Hematopoietic multipotent progenitor cell treated with erythropoietin and hydrocortisone succinate and interleukin-3 and kit ligand, for 17 days (in vitro differentiated cells): ENCODE measurements around the gene GCN1.
"Not testable (repeated sequence)": the region's sequence is repeated elsewhere in the genome, so short reads cannot be mapped to it uniquely, and the experiment has no call there.

Source experiments
- DNase-seq: peaks from one replicate; pipeline ENCODE4 v3.0.0-alpha.2; 2015; ENCODE audit warnings: low spot score

The GCN1 gene

DNA sequence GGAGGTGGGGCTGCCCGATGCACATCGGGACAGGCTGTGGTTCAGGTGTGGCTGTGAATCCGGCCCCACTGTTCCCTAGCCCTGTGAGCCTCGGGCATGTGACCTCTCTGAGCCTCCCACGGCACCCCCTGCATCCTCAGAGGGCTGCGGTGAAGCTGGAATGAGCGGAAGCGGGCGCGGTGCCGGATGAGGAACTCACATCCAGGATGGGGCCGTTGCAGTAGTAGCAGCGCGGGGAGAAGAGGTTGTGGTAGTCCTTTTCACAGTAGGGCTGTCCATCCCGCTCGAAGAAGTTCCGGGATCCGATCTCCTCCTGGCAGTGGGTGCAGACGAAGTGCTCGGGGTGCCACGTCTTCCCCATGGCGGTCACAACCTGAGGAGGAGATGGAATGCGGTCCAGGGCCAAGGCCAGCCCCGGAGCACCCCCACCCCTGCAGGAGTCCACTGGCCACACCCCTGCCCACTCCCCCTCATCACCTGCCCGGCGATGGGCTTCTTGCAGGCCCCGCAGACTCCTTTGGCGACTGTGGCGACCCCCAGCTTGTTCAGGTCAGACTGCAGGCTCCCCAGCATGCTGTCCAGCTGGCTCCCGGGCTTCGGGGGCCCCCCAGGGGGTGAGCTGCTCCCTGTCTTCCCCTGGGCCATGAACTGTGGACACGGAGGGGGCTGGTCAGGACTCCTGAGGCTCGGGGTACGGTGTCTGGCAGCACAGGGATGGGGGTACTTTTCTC lies 20.3 kb upstream of the GCN1 start:
- DNase-seq, result no peak

DNA sequence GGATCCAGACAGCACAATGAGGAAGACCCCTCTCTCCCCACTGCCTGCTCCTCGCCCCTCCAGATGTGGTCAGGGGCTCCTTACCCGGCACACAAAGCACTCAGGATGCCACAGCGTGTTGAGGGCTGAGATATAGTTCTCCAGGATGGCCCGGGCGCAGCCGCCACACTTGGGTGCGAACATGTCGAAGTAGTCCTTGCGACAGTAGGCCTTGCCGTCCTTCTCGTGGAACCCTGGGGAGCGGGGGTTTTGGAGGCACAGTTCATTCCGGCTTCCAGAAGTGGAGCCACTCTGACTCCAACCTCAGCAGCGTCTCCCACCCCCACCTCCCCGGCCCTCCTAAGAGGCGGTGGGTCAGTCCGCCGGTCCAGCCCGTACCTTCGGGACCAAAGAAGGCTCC lies 19.2 kb upstream of the GCN1 start:
- no peak for DNase-seq

DNA sequence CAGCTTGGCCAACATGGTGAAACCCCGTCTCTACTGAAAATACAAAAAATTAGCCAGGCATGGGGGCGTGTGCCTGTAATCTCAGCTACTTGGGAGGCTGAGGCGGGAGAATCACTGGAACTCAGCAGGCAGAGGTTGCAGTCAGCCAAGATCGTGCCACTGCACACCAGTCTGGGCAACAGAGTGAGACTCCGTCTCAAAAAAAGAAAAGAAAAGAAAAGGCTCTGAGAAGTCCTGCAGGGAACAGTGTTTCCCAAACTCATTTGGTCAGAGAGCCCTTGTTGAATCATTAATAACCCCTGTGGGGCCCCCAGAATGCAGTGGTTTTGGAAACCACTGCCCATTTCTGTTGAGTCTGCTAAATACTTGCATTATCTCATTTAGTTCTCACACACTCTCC lies 18.7 kb upstream of the GCN1 start:
- DNase-seq, result not testable (repeated sequence)

DNA sequence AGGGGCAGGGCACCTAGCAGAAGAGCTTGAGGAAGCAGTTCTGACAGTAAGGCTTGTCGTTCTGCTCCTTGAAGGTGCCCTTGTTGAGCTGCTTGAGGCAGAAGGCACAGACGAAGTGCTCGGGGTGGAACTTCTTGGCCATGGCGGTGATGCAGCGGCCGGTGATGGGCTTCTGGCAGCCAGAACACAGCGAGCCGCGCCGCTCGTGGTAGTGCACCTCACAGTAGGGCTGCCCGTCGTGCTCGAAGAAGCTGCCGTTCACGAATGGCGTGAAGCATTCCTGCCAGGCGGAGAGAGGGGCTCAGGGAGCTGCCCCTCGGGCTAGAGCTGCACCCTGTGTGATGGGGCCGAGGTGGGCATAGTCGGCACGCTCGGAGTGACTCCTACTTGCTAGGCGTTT lies 17.8 kb upstream of the GCN1 start:
- no peak for DNase-seq

DNA sequence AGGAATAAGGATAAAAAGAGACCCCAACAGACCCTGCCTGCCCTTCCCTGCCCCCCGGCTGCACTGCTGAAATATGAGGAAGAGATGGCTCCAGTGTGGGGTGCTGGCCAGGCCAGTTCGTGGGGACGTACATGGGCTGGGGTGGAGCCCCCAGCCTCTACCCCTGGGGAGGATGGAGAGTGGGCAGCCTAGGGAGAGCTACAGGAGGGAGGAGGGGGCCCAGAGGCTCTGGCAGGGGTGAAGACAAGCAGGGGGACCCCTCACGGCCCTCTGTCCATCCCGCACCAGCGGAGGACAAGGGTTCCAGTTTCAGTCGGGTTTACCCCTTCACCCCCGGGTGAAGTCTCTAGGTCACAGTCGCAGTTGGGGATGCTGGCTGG lies 17.4 kb upstream of the GCN1 start:
- no peak for DNase-seq

DNA sequence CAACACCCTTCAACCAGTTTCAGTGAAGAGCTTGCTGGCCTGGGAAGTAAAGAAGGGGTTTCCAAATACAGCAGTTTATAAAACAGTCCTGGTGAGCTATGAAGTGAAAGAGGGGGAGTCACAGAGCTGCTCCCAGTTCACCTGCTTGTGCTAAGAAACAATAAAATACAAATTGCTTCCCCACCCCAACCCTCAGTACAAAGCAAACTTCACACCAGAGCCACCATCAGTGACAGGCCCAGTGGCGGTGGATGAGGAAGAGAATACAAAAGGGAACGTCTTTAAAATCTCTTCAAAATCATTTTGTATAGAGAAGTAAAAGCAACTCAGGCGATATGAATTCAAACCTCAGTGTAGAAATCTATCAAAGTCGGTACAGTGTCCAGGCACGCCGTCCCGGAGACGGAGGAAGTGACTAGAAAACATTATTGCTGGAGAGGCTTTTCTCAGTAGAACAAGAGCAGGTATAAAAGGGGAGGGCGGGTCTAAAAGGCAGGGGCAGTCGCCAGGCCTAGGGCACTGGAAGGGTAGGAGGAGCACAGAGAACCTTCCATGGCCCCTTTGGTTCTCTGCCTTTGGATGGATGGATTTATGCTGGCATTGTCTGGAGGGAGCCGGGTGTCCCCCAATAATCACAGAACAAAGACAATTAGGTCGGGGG lies 16.9 kb upstream of the GCN1 start:
- DNase-seq, result no peak

DNA sequence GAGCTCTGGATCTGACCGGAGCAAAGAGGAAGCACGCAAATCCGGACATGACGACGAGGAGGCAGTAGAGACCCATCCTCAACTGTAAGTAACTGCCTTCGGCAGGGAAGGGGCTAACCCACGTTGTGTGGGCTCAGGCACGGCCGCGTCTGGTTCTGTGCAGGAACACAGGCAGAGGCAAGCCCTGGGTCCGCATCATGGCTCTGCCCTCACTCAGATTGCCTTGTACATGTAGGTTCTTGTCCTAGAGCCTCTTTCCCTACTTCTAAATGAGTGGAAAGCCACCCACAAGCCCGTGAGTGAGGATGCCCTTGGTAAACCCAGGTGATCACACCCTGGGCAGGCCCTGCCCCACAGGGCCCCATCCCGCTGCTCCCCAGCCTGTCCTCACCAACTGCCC lies 15.3 kb upstream of the GCN1 start:
- no peak for DNase-seq

DNA sequence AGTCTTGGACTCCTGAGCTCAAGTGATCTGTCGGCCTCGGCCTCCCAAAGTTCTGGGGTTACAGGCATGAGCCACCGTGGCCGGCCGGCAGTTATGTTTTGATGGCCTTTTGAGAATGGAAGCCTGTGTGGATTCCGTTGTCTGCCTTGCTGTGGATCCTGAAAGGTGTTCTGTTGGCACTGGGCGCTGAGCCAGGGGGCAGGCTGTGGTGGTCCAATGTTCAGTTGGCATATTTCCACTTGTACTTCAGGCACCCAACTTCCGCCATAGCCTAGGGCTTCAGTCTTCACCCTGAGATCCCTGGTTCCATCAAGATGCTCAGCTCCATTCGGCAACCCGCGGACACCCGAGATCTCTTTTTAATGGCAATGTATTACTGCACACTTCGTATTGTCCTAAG lies 12.7 kb upstream of the GCN1 start:
- DNase-seq, result no peak

DNA sequence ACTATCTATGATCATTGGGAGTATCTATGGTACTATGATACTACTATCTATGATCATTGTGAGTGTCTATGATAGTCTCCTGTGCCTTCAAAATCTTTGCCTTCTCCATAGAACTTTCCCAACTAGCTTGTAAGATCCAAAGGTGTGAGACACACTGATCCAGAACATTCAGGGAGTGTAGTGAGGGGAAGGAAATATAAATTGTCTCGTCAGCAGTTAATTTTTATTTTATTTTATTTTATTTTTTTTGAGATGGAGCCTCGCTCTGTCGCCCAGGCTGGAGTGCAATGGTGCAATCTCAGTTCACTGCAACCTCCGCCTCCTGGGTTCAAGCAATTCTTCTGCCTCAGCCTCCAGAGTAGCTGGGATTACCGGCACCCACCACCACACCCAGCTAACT lies 12.3 kb upstream of the GCN1 start:
- DNase-seq, result not testable (repeated sequence)

DNA sequence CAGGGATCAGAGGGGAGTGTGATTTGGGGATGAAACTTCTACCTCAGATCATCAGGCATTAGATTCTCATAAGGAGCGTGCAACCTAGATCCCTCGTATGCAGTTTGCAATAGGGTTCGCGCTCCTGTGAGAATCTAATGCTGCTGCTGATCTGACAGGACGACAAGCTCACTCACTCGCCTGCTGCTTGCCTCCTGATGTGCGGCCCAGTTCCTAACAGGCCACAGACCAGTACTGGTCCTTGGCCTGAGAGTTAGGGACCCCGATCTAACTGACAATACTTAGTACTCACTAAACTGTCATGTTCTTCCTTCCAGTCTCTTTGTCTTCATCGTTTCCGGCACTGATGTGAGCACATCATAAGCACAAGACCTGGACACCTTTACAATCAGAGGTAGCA lies 11.7 kb upstream of the GCN1 start:
- no peak for DNase-seq

DNA sequence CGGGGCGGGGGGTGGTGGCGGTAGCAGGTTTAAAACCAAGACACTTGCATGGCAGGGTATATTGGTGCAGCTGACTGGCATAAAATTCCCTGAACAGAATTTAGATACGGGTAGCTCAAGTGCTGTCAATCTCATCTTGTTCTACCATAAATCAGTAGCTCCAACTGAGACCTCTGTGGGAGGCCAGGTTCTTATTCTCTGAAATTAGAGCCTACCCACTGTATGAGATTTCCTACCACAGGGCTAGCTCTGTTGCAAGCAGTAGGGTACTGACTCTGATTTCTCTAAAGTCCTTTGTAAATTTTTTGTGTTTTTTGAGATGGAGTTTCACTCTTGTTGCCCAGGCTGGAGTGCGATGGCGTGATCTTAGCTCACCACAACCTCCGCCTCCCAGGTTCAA lies 9.7 kb upstream of the GCN1 start:
- no peak for DNase-seq

DNA sequence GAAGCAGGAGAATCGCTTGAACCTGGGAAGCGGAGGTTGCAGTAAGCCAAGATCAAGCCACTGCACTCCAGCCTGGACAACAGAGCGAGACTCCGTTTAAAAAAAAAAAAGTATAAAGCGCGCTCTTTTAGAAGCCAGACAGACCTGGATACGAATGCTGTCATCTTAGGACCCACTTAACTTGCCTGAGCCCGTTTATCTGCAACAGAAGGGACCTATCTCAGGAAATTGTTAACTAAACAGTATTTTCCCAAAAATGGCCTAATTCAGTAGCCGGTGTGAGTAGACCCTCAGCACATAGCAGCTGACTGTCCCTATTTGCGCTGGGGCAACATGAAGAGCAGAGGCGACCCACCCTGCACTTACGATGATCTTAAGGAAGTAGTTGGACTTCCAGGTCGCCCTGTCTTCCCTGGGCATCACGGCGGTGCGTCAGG lies 5.9 kb upstream of the GCN1 start:
- no peak for DNase-seq

DNA sequence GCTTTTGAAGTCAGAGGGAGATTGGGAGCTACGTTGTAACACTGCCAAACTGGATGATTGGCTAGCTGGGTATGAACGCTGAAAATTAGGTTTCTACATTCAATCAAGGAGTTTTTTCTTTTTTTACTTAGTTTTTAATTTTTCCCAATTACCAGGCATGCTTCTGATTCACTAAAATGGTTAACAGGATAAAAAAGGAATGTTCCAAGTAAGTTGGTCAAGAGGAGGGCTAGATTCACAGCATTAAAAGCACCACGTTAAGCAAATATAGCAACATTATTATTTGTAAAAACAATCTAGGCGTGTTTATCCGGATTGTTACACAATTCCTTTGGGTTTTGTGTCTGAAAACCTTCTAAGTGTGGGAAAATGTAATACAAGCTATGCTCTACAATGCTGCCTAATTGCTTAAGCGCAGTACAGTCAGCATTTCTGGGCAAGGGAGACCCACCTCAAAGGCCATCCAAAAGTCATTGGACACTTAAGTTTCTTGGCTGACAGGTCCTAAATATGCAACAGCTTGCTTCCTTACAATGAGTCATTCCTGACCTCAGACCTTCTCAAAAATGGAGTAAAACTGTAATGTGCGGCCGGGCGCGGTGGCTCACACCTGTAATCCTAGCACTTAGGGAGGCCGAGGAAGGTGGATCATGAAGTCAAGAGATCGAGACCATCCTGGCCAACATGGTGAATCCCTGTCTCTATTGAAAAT lies 5.2 kb upstream of the GCN1 start:
- peak; percentile 23 for DNase-seq

DNA sequence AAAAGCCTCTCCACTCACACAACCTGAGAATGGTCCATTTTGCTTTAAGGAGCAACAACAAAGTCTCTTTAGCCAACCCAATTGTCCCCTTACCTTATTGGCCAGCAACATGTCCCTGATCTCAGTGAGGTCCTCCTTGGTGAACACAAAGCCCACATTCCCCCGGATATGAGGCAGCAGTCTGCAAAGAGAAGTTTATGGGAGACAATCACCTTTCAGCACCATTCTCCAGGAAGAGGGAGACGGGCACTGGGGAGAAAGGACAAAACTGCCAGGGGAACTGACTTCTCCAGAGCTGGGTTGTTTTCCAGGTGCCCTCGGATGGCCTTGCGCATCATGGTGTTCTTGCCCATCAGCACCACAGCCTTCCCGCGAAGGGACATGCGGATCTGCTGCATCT lies 4.5 kb upstream of the GCN1 start:
- no peak for DNase-seq

DNA sequence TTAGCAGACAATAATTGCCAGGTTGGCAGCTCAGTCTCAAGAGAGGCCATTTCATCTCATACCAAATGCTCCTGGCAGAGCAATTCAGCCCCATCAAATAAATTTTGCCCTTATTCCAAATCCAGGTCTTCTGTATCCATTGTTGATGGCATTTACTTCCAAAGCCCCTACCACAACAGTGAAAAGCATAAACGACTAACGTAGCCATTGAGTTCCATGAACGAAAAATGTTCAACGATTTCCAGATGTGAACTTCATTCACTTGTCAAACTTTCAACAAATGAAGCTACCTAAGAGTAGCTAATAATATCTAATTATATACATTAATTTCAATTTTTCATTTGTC lies 3.0 kb upstream of the GCN1 start:
- DNase-seq, result no peak

DNA sequence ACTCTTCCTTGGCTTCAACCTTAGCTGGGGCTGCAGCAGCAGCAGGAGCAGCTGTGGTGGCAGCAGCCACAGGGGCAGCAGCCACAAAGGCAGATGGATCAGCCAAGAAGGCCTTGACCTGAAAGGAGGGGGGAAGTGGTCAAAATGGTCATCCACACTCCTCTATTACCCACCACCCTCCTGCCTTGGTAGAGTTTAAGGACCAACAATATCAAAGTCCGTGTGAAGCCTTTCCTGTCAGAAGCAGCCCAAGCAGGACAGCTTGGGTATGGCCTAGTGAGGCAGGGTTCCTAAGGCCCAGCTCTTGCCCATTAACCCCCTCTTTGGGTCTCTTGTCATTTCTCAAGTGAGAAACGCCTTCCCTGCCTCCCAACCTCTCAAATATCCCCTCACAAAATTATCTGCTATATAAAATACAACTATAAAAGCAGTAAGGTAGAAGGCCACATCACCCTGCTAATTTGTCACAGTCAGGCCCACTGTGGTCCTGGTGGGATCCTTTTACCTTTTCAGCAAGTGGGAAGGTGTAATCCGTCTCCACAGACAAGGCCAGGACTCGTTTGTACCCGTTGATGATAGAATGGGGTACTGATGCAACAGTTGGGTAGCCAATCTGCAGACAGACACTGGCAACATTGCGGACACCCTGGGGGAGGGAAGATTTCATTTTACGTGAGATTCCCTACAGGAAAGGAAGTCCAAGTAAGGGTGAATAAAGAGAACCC lies 2.5 kb upstream of the GCN1 start:
- not testable (repeated sequence) for DNase-seq

DNA sequence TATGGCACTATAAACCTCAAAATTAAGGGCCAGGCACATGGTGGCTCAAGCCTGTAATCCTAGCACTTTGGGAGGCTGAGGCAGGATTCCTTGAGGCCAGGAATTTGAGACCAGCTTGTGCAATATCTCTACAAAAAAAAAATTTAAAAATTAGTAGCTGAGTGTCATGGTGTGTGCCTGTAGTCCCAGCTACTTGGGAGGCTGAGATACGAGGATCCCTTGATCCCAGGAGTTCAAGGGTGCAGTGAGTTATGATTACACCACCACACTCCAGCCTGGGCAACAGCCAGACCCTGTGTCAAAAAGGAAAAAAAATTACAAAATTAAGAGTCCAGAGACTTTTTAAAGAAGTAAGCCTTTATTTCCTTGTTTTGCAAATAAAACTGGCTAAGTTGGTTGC lies 1.8 kb upstream of the GCN1 start:
- no peak for DNase-seq

DNA sequence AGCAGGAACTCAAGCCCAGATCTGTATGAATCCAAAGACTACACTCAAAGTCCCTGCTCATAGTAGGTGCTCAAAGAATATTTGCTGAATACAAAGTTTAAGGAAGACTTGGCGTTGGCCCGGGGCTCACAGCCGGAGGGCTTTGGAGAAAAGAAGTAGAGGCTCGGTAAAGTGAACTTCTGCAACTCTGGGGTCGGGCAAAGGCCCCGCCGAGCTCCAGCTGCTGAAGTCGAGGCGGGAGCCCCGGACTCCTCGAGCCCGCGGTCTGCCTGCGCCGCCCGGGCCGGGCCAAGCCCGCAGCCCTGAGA lies 335 bp downstream of the GCN1 start:
- DNase-seq, result no peak

DNA sequence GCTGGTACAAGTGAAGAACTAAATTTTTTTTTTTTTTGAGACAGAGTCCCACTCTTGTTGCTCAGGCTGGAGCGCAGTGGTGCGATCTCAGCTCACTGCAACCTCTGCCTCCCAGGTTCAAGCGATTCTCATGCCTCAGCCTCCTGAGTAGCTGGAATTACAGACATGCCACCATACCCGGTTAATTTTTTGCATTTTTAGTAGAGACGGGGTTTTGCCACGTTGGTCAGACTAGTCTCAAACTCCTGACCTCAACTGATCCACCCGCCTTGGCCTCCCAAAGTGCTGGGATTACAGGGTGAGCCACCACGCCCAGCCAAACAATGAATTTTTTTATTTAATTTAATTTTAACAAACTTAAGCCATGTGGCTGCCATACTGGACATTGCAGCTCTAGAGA lies 1.2 kb downstream of the GCN1 start:
- DNase-seq, result not testable (repeated sequence)

DNA sequence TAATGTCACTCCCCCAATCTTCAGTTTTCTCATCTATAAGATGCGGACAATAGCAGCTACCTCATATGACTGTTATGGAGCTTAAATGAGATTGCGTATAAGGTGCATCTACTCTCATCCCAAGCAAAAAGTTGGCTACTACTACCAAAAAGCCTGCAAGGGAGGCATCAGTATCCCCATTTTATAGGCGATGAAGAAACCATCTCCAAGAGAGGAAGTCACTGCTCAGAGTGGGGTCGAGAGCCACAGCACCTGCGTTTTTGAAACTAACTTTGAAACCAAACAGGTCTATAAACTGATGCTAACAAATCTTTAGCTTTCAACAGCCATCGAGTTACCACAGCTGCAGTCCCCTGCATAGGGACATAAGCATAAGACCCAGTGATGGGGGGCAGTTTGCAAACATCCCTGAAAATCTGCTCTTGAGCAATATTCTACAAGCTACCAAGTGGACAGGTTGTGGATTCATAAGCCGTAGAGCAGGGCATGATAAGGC lies 3.5 kb downstream of the GCN1 start:
- DNase-seq, result no peak

DNA sequence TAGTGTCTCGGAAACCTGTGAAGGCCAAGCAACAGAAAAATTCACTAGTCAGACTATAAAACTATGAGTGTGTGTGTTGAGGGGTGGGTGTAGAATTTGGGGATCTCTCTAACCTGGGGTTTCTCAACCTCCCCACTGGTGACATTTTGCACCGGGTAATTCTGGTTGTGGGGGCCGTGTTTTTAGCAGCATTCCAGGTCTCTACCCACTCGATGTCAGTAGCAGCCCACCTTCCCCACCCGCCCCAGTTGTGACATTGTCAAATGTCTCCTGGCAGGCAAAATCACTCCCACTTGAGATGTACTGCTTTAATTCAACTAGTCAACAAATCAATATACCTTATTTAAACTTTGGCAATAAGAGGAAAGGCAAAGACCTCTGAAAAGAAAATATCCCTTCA lies 4.1 kb downstream of the GCN1 start:
- DNase-seq, result no peak

DNA sequence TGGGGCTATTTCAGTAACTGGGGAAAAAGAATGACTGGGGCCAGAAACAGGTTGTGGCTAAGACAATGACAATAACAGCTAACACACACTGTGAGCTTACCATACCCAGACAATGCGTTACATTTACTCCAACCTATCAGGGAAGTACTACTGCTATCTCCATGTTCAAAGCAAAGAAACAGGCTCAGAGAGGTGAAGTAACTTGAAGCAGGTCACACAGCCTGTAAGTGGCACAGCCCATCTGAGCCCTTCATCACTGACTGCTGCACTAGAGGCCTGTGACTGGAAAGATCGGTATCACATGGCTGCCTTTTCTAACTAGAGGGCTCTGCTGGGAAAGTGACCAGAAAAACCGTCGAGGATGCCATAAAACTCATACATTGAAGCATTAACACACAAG lies 7.9 kb downstream of the GCN1 start:
- DNase-seq, result no peak

DNA sequence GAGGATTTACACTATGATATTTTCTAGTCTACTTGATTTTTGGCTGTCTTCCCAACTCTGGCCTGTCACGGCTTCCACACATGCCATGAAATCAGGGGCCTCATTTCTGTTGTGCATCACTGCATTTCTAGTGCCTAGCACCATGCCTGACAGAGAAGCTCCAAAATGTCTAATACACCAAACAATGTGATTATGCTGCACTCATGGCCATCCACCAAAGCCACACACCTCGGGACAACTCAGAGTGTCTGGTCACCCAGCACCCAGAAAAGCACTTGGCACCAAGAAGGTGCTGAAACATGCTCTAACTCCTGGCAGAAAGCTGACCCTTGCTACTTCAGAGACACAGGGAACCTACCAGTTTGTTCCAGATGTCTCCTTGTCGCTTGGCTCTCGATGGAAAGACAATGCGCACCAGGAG lies 11.3 kb downstream of the GCN1 start:
- no peak for DNase-seq
